HG03521 (cell line): ENCODE measurements around the gene GYPC.

ENCODE experiments used
- ATAC-seq: cut with Tn5 transposase; IDR thresholded peaks from one replicate; pipeline ENCODE4 v1.9.1; 2021; ENCODE audit warnings: mild to moderate bottlenecking, moderate library complexity; ENCODE audit not compliant: unreplicated experiment

The GYPC gene

DNA sequence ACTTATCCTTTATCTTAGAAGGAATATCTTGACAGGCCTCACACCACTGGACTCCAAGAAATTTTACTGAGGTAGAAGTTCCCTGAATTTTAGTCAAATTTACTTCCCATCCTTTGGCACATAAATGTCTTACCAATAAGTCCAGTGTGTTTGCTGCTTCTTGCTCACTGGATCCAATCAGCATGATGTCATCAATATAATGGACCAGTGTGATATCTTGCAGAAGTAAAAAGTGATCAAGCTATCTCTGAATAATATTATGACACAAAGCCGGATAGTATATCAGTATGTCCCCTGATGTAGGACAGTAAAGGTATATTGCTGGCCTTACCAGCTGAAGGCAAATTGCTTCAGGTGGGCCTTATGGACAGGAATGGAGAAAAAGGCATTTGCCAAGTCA, 6.9 kb upstream of the GYPC start:
- ATAC-seq = no peak

DNA sequence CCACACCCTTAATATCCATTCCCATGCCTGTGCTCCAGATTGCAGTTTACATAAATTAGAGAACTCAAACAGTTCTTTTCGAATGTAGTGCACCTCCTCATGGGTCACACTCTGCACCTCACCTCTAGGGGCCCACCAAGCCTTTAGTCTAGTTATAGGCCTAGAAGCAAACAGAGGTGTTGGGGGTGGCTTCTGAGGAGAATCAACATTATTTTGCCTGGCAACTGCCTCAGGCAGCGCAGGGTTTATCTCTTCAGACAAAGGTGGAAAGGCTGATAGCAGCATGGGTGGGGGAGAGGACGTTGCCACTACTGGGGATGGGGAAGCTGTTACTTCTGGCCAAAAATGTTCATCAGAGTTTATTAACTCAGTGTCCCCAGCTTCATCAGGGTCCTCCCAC, 5.0 kb upstream of the GYPC start:
- no peak for ATAC-seq

DNA sequence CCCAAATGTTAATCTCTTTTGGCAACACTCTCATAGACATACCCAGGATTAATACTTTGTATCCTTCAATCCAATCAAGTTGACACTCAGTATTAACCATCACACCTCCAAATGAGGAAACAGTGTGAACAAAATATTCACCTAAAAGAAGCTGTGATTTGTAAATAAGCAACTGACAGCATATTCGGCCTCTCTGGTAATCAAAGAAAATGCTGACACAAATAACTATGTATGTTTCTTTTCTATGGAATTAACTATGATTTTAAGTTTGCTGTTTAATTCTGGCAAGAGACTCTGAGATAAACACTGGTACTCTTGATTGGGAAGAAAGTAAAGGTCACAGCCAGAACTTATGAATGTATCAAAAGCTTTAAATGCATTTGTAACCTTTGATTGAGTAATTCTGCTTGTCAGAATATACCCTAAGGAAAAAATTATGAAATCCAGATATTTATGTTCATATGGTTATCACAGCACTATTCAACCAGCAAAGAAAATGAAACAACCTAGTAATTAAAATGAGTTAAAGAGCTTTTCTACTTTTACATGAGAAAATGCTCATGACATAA, 3.6 kb upstream of the GYPC start:
- no peak for ATAC-seq

DNA sequence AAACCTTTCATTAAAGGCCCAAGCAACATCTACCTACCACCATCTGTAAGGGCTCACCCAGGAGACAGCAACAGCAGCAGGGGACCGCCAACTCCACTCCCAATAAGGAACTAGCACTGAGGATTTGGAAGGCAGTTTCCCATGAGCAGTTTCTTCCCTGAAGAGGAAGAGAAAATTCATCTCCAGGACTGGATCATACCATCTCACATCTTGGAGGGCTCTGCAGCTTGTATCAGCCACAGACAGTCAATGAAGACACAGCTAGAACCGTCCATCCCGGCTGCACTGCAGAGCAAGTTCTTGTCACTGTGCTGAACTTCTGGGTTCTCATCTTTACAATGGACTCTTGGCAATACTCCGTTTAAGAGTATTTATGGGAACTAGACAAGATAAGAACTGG, 2.8 kb upstream of the GYPC start:
- no peak for ATAC-seq

DNA sequence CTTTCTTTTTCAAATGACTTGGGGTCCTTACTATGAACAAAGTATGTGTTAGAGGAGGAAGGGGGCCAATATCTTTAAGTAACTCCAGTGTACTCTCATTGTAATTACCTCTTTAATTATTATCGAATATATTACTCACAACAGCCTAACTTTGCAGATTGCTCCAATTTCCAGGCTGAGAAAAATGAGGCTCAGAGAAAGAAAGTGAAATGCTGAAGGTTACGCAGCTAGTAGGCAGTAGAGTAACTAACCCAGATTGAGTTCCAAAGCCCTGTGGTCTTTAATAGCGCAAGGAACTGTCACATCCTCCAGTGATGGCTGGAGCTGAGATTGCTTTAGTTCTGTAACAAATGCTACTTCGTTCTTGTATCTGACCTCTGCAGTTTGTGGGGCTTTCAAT, 2.2 kb upstream of the GYPC start:
- ATAC-seq = no peak

DNA sequence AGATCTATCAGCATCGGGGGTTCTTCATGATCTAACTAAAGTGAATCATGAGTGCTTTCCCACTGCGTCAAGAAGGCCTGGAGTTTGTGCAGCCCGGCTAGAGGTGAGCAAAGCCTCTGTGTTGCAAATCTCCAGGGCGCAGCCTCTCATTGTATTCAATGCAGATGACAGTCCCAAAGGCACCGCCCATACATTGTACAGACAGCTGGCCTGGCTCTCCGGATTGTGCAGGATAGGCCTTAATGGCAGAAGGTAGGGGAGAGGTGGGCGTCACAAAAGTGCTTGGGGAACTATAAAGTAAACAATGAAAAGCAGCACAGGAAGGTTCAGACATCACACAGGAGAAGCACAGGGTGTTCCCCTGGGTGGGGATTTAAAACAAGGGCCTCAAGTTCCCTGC, 907 bp upstream of the GYPC start:
- ATAC-seq = no peak

DNA sequence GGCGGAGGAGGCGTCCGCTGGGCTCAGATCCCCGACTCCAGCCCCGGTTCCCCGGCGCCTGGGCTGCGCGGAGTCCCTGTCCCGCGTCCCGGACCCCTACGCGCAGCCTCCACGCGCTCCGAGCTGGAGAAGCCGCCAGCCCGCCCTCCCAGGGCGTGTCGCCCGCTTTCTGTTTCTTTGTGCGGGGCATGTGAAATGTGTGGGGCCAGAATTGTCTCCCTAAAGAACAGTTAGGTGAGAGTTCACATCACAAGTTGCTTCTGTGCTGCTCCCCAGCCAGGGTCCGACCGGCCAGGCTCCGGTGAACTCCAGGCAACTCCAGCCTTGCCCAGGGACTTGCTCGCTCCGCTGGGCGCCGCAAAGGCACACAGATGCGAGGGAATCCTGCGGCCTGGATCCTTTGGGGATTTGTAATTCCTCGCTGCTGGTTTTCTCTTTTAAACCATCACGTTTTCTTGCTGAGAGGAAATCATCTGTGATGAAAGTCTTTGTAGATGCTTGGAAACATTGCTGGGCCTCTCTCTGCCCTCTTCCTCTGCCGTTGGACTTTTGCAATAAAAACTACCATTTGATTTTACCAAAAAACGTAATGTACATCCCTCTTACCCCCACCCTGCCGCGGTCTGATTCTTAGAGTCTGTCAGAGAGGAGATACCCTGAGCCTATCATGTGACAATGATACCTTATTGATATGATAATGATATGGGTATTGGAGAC, 631 bp downstream of the GYPC start:
- peak; percentile 34 for ATAC-seq

DNA sequence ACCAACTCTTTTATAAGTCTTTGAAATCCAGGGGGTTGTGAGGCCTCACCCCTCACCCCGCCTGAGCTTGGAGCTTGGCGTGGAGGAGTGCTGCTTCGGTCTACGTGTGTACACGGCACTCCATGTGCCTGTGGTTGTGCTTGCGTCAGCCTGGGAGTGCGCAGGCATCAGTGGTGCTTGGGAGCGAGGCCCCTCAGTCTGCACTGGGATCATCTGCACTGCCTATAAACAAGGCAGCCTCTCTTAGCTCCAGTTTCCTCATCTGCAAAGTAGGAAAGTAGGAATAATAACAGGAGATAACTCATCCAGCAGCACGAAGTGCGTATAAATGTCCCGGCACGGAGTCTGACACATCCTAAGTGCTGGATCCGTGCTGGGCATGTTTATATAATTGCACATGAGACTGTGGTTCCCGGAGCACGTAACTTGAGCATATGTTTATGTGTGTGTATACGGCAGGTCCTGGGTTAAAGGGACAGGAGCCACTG, 1.2 kb downstream of the GYPC start:
- ATAC-seq = peak; percentile 3

DNA sequence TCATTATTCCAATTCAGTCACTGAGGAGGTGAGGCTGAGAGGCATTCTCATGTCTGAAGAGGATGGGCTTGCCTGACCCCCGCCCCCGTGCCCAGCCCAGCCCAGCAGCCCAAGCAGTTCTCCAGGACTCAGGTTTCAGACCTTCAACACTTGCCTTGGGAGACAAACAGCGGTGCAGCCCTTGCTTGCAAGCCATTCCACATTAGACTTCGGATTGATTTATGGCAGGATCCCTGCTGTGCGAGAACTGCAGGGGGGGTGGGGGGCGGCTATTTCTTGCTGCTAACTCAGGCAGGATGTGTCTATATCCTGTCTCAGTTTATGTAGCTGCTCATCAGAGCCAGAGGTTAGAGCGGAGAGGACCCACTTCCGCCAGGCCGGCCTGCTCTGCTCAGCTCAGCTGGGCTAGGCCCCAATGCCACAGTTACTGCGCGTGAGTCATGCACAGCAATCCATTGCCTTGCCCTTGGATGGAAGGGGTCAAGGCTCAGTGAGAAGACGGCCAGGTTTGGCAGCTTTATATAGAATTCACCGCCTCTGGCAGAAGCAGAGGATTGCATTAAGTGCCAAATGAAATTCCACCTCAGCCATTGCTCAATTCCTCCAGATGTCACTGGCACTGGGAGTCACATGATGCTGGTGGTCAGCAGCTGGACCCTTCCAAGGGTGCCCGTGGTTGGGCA, 1.8 kb downstream of the GYPC start:
- peak; percentile 41 for ATAC-seq

DNA sequence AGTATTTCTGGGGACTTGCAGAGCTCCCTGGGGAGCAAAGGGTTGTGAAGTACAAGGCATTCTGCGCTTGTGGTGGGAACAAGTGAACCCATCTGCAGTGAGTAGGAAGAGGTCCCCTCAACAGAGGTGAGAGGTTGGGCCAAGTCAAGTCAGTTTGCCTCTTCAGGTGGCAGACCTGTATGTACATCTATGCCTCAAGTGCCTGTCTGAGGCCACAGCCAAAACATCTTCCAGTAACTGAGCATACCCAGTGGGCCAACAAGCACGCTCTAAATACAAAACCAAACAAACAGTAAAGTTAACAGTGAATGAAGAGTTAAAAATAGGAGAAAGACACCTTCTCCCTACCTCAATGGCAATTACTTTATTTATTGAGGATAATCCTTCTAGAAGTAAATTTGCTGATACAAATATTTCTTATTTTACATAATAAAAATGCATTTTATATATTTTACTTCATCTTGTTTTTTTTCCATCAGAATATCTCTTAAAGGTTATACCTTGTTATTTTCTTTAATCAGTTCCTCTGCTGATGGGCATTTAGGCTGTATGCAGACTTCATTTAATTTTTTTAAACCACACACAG, 2.5 kb downstream of the GYPC start:
- ATAC-seq = no peak

DNA sequence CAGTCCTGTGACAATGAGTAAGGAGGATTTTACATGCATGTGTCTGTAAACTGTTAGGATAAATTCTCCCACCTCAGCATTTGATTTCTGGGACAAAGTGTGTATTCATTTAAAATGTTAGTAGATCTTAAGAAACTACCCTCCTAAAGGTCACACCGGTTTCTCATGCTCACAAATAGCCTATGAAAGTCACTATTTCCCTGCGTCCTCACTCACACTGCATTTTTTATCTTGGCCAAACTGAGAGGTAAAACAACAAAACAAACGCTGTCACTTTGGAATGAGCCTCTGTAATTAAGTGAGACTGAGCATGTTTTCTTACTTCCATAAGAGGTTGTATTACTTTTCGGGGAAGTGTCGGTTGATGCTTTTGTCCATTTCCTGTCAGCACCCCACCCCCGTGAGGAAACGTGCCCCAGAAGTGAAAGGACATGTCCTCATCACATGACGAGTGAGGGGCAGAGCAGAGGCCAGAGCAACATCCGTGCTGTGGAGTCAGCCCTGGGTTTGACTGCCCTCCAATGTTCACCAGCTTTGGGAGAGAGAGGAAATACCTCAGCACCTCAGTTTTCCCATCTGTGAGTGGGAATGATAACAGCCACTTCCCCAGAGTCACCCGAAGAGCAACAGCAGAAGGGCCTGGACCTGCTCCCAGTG, 3.1 kb downstream of the GYPC start:
- peak; percentile 27 for ATAC-seq

DNA sequence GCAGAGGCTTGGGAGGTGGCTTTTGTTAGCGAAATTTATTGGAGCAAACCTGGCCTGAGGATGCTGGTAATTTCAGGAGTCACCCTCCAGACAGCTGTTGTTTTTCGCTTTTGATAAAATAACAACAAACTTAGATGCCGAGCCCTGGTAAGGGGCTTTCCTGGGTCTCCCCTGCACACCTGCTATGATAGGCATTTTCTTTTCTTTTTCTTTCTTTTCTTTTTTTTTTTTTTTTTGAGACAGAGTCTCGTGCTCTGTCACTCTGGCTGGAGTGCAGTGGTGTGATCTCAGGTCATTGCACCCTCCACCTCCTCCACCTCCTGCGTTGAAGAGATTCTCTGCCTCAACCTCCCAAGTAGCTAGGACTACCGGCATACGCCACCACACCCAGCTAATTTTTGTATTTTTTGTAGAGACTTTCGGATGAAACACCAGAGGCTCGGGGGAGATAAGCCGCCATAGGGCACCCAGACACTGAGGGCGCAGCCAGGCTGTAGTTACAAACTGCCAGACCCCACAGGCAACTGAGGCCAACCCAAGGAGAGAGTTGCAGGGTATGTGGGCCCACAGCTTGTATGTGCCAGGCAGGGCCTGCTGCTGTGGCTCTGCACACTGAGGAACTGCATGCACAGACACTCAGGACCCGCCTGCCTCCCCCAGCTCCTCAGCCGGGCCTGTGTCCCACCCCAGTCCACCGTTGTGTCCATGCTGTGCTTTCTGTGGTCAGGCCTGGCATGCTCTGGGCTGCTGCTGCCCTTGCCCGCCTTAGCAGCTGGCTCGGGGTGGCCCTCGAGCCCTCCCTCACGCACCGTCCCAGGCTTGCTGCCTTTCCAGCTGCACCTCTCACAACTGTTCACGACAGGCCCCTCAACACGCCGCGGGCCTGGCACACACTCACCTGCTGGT, 3.9 kb downstream of the GYPC start:
- no peak for ATAC-seq

DNA sequence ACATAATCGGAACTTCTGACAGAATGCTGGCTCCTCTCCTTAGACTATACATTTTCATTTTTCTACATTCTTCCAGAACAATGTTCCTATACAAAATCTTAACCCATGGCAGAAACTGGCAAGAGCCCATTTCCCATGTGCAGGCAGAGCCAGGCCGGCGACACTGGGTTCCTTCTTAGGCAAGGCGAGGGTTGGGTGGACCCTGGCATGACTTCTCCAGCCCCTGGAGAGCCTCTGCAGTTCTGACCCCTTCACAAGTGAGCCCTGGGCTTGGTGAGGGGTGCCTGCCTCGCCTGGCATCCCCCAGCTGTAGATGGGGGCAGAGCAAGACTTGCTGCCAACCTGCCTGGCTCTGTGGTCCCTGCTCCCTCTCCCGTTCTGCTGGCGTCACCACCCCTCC, 5.0 kb downstream of the GYPC start:
- ATAC-seq = no peak

DNA sequence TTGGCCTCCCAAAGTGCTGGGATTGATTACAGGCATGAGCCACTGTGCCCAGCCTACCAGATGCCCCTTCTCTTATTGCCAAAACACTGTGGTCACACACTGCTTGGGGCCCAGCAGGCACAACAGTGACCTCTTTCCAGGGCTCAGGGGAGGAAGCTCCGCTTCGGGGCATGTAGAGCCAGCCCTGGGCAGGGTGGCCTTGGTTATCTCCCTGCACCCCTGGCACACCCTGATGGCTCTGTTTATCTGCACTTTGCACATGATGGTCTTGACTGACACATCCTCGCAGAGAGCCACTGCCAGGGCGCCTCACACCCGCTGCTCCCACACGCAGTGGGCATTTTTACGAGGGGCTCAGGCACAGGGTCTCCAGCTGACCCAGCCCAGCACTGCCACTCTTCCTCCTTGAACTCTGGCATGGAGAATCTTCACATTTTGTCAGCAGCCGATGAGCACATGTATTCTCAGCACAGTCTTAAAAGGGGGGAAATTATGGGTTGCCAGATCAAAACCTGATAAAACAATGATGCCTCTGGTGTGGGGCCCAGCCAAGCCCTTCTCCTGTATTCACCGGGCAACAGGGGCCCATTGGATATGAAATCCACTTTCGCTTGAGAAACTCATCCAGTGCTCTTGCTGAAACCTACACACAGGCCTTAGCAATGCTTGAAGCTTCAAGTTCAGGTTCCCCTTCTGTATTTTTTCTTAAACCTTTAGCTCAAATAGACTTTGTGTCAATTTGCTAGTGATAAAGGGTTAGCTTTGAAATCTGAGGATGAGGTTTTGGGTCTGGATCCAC, 5.9 kb downstream of the GYPC start:
- ATAC-seq = no peak

DNA sequence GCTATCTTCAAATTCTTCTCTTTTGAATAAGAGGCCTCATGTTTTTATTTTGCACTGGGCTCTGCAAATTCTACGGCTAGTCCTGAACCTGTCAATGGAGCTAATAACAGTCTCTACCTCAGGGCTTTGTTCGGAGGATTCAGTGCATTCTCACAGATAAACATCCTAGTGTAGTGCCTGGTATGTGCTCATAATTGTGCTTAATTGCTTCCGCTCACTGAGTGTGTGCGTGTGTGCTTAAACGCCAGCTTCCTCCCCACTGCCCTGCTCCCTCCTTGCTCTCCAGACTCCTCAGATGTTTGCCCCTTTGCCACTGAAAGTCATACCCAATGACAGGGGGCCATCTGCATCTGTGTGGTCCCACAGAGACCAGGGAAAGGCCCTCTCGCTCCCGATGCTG, 6.7 kb downstream of the GYPC start:
- no peak for ATAC-seq

DNA sequence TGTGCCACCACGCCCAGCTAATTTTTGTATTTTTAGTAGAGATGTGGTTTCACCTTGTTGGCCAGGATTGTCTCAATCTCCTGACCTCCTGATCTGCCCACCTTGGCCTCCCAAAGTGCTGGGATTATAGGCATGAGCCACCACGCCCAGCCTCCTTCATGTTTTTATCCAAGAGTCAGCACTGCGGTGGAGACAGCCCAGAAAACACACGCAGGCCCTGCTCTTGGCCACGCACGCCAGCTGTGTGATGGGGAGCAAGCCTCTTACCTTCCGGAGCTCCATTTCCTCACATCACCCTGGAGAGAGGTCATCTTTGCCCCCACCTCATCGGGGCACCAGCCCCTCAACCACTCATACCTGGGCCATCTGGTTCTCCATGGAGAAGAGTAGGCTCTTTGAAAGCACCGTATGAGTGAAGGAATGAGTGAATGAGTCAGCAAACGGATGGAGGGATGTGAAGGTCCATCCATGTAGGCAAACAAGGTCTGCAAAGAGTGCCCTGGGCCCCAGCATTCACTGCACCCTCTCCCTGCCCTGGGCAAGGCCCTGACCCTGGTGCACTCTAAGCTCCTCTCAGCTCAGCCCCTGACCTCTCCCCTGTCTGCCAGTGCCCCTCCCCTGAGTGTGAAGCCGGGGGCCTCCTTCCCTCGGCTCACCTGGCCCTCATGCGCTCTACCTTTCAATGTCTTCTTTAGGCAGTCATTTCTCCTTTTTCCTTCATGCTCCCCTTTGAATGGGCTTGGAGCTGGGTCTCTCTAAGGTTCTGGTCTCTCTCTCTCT, 7.4 kb downstream of the GYPC start:
- ATAC-seq = no peak

DNA sequence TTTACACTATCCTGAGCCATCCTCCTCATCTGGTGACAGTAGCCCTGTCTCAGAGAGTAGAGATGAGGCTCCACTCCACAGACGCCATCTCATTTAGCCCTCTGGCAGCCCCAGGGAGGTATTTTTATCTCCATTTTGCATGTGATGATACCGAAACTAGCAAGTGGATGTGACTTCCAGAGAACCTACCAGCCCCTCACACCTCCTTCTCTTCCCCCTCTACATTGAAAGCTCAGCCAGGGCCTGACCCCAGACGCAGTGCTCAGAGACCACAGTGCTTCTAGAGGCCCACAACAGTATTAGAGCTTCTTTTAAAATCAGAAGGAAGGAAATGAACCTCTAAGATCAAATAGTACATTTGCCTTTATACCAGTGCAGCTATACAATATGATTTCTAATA, 8.3 kb downstream of the GYPC start:
- peak; percentile 65 for ATAC-seq

DNA sequence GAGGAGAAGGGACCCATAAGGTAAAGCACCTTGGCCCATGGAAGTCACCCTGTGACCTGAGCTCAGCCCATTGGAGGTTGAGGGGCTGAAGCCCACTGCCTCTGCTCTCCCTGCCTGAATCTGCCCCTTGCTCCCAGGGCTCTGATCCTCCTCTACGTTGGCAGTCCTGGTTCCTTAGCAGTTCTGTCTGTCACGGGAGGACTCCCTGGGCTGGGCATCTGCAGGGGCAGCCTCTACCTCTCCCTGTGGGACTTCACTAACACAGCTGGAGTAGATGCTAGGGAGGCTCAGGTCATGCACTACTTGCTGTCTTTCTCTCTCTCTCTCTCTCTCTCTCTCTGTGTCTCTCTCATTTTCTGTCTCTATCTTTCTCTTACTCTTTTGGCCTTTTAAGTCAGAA, 8.7 kb downstream of the GYPC start:
- ATAC-seq = peak; percentile 21

DNA sequence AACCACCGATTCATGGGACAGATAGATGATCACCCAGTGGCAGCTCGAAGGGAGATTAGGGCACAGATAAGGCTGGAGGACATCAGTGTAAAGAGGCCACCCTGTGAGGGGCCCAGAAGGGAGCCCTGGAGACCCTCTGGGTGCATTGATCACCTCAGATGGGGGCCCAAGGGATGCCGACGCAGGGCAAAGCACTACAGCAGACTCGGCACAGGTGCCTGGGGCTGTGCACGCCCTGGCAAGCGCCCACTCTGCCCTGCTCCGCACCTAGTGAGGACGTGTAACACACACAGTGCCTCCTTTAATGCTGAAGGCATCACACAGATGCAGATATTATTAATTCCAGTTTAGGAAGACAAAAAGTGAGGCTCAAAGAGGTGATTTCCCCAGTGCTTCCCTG, 9.5 kb downstream of the GYPC start:
- ATAC-seq = no peak
